ENCODE measurements around the gene SEC11C. TPM values are rescaled to one million over a fixed set of nuclear protein-coding genes. Genes with fewer than 3 reads are reported as not detected.
"Not testable (repeated sequence)": the region's sequence is repeated elsewhere in the genome, so short reads cannot be mapped to it uniquely, and the experiment has no call there.

Gene SEC11C
- total and polyA plus RNA-seq, 5 donors, result 19.3 to 36.8 (median 29.1) TPM

DNA sequence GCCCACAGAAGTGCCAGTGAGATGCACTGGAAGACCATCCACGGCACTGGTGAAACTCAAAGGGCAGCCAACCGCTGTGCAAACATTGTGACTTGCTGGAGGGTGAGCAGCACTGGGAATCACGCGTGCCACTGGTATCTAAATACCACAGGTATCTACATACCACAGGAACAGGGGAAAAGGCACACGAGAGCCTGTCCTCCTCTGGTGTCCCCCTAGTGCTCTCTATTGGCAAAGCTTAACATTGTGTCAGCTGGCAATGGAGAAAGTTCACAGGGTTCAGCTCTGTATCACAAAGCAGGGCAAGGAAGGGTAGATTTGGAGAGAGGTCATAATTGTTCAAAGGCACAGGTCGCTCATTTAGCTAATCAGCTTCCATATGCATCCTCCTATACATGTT lies 12.6 kb upstream of the SEC11C start:
- Histone ChIP-seq H3K9me3 (ENCODE audit: control insufficient read depth, low read length) (no peaks in the 10 kb centered on the region), H3K27ac (ENCODE audit: low read length) (no peak overlapping the region), H3K4me1 (ENCODE audit: control insufficient read depth, insufficient read depth, low read length) (no peaks in the 10 kb centered on the region), H3K27me3 (ENCODE audit: control insufficient read depth, insufficient read depth) (peaks cover 4% of the 10 kb centered on the region), H3K4me3 (ENCODE audit: low read length) (no peak overlapping the region)
- 60% methylated on average over 6 of the region's 6 CpGs for WGBS
- DNase-seq (no peak), ATAC-seq (no peak)
- intact Hi-C loops (cut with DNase I), result no loop called here

- Histone ChIP-seq H3K4me3 (ENCODE audit: low read length) (no peak overlapping the region), H3K27me3 (ENCODE audit: control insufficient read depth, insufficient read depth) (peaks cover 4% of the 10 kb centered on the region), H3K27ac (ENCODE audit: low read length) (no peak overlapping the region), H3K4me1 (ENCODE audit: control insufficient read depth, insufficient read depth, low read length) (no peaks in the 10 kb centered on the region), H3K9me3 (ENCODE audit: control insufficient read depth, low read length) (no peaks in the 10 kb centered on the region)
- ATAC-seq (no peak), DNase-seq (no peak)
- 60% methylated on average over 4 of the region's 4 CpGs for WGBS
- intact Hi-C loops (cut with DNase I), result no loop called here
Observed at GRCh38 chr18:59129951-59130703, 9.6 kb upstream of the SEC11C start.

- no peaks in the 10 kb centered on the region for H3K27me3 ChIP-seq (ENCODE audit: control insufficient read depth, insufficient read depth)
- no peaks in the 10 kb centered on the region for H3K4me1 ChIP-seq (ENCODE audit: control insufficient read depth, insufficient read depth, low read length)
- no peaks in the 10 kb centered on the region for H3K9me3 ChIP-seq (ENCODE audit: control insufficient read depth, low read length)
- 68% methylated on average over 5 of the region's 5 CpGs for WGBS
- ATAC-seq (no peak), DNase-seq (no peak)
- no peak overlapping the region for H3K4me3 ChIP-seq (ENCODE audit: low read length)
- intact Hi-C loops (cut with DNase I), result no loop called here
- H3K27ac ChIP-seq (ENCODE audit: low read length), result no peak overlapping the region
Observed at GRCh38 chr18:59132810-59133465, 6.7 kb upstream of the SEC11C start.

DNA sequence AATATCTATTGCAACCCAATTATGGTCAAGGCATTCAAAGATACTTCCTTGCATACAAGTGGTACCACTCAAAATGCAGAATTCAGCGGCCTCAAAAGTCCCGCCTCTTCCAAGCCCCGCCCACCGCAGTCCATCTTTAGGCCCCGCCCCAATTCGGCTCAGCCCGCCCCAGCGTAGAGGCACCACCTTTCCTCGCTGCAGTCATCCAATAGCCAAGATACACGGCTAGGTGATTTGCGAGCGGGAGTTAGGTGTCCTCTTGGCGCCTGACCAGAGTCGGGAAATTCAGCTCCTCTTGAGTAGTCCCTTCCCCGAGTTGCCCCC lies 431 bp upstream of the SEC11C start:
- WGBS, result 0% methylated on average over 15 of the region's 15 CpGs
- ATAC-seq (peak; percentile 95 to 96), DNase-seq (peak; percentile 89 to 94 (median 93))
- peak overlapping the region; percentile 71 for H3K4me3 ChIP-seq (ENCODE audit: low read length)
- no peaks in the 10 kb centered on the region for H3K27me3 ChIP-seq (ENCODE audit: control insufficient read depth, insufficient read depth)
- intact Hi-C loops (cut with DNase I), result no loop called here
- peak overlapping the region; percentile 88 for H3K27ac ChIP-seq (ENCODE audit: low read length)
- H3K4me1 ChIP-seq (ENCODE audit: control insufficient read depth, insufficient read depth, low read length), result no peaks in the 10 kb centered on the region
- no peaks in the 10 kb centered on the region for H3K9me3 ChIP-seq (ENCODE audit: control insufficient read depth, low read length)

GRCh38 chr18:59140302-59140885 lies 710 bp downstream of the SEC11C start:
- Histone ChIP-seq H3K4me3 (ENCODE audit: low read length) (peak overlapping the region; percentile 71), H3K27ac (ENCODE audit: low read length) (no peak overlapping the region), H3K27me3 (ENCODE audit: control insufficient read depth, insufficient read depth) (no peaks in the 10 kb centered on the region), H3K9me3 (ENCODE audit: control insufficient read depth, low read length) (no peaks in the 10 kb centered on the region), H3K4me1 (ENCODE audit: control insufficient read depth, insufficient read depth, low read length) (no peaks in the 10 kb centered on the region)
- DNase-seq (no peak), ATAC-seq (peak; percentile 11 to 19)
- 6% methylated on average over 16 of the region's 16 CpGs for WGBS
- intact Hi-C loops (cut with DNase I), result no loop called here

DNA sequence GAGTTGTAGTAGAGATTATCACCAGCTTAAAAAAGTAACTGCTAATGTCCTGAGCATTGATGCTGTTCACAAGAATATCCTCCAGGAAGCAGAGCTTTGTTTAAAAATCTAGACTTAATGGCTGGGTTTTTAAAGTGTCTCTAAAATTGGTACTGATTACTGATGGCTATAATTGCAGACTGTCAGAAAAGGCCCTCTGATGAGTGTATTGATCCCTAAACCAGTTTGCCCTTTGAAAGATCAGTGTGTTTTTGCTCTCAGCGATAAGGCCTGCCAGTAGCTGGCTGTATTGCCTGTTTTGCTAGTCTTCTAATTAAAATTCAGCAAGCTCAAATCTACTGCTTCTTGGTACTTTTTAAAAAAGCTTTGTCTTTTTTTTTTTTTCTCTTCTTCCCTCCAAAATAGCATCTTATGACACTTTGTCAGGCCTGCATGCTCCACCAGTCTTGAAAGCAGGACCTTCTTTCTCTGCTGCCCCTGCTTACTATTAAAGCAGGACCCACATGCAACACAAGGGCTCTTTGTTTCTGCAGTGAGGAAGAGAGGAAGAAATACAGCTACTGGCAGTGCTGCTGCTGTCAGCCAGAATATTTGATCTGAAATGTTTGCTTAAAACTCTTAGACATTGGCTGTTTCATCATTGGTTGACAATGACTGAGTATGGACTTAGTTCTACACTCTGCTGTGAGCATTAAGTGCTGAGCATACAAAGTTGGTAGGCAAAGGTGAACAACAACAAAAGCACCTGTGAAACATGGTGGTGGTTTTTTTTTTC lies 1.8 kb downstream of the SEC11C start:
- Histone ChIP-seq H3K27me3 (ENCODE audit: control insufficient read depth, insufficient read depth) (no peaks in the 10 kb centered on the region), H3K4me3 (ENCODE audit: low read length) (no peak overlapping the region), H3K27ac (ENCODE audit: low read length) (no peak overlapping the region), H3K9me3 (ENCODE audit: control insufficient read depth, low read length) (no peaks in the 10 kb centered on the region), H3K4me1 (ENCODE audit: control insufficient read depth, insufficient read depth, low read length) (no peaks in the 10 kb centered on the region)
- no peak for ATAC-seq
- intact Hi-C loops (cut with DNase I), result no loop called here
- 91% methylated on average over 1 of the region's 1 CpG for WGBS
- DNase-seq, result no peak

DNA sequence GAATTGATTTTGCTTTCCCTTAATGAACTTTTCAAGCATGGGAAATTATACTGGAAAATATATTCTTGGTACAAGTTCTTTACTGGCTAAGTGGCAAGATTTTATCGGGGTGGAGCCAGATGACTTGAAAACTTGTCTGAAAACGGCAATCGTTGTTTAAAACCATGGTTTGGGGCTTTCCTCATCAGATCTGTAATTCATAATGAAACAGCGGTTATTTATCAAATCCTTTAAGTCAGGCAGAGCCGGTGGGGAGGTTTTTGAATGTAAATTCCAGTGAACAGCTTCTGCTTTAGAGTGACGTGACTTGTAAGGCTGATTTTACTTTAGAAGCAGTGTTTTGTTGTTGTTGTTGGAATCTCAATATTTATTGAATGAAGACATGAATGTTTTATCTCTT lies 2.6 kb downstream of the SEC11C start:
- Histone ChIP-seq H3K4me3 (ENCODE audit: low read length) (no peak overlapping the region), H3K27me3 (ENCODE audit: control insufficient read depth, insufficient read depth) (no peaks in the 10 kb centered on the region), H3K4me1 (ENCODE audit: control insufficient read depth, insufficient read depth, low read length) (peaks cover 4% of the 10 kb centered on the region), H3K9me3 (ENCODE audit: control insufficient read depth, low read length) (no peaks in the 10 kb centered on the region), H3K27ac (ENCODE audit: low read length) (no peak overlapping the region)
- DNase-seq (no peak), ATAC-seq (no peak)
- WGBS, result 83% methylated on average over 6 of the region's 6 CpGs
- intact Hi-C loops (cut with DNase I), result no loop called here

DNA sequence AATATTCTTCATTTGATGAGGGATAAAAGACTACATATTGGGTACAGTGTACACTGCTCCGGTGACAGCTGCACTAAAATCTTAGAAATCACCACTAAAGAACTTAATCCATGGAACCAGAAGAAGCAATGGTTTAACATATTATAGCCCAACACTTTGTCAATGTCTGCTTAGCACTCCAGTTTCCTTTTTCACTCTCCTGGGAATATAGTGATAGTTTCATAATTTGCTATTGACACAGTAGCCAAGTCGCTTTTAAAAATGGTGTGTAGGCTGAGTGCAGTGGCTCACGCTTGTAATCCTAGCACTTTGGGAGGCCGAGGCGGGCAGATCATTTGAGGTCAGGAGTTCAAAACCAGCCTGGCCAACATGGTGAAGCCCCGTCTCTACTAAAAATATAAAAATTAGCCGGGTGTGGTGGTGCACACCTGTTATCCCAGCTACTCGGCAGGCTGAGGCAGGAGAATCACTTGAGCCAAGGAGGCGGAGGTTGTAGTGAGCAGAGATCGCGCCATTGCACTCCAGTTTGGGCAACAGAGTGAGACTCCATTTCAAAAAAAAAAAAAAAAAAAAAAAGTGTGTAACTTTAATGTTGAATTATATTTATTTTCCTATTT lies 3.2 kb downstream of the SEC11C start:
- 90% methylated on average over 11 of the region's 11 CpGs for WGBS
- intact Hi-C loops (cut with DNase I), result not testable (repeated sequence)

GRCh38 chr18:59143441-59143840 lies 3.8 kb downstream of the SEC11C start:
- peaks cover 4% of the 10 kb centered on the region for H3K4me1 ChIP-seq (ENCODE audit: control insufficient read depth, insufficient read depth, low read length)
- ATAC-seq (no peak), DNase-seq (no peak)
- H3K27ac ChIP-seq (ENCODE audit: low read length), result no peak overlapping the region
- WGBS, result 62% methylated on average over 3 of the region's 3 CpGs
- no peaks in the 10 kb centered on the region for H3K9me3 ChIP-seq (ENCODE audit: control insufficient read depth, low read length)
- intact Hi-C loops (cut with DNase I), result no loop called here
- H3K27me3 ChIP-seq (ENCODE audit: control insufficient read depth, insufficient read depth), result no peaks in the 10 kb centered on the region
- H3K4me3 ChIP-seq (ENCODE audit: low read length), result no peak overlapping the region

More for the DNA sequence above, 3.2 kb downstream of the SEC11C start:
- not testable (repeated sequence) for DNase-seq; H3K4me3 ChIP-seq (ENCODE audit: low read length); H3K27me3 ChIP-seq (ENCODE audit: control insufficient read depth, insufficient read depth); H3K27ac ChIP-seq (ENCODE audit: low read length); ATAC-seq; H3K9me3 ChIP-seq (ENCODE audit: control insufficient read depth, low read length); H3K4me1 ChIP-seq (ENCODE audit: control insufficient read depth, insufficient read depth, low read length)

- no peak for ATAC-seq
- H3K4me1 ChIP-seq (ENCODE audit: control insufficient read depth, insufficient read depth, low read length), result peaks cover 4% of the 10 kb centered on the region
- H3K27me3 ChIP-seq (ENCODE audit: control insufficient read depth, insufficient read depth), result no peaks in the 10 kb centered on the region
- DNase-seq, result no peak
- H3K4me3 ChIP-seq (ENCODE audit: low read length), result no peak overlapping the region
- H3K27ac ChIP-seq (ENCODE audit: low read length), result no peak overlapping the region
- H3K9me3 ChIP-seq (ENCODE audit: control insufficient read depth, low read length), result no peaks in the 10 kb centered on the region
- intact Hi-C loops (cut with DNase I), result no loop called here
Observed at GRCh38 chr18:59144483-59144882, 4.8 kb downstream of the SEC11C start.
